Peyer's patch (tissue), 4 donors: ENCODE data around the gene KCNK5.

Experiments
- POLR2A ChIP-seq, 2 donors: fragments of 450-650 bp; IDR thresholded peaks; one replicate each; pipeline ENCODE4 v1.5.1; 2017; ENCODE audit warnings: antibody characterized with exemption in 2 of 2, mild to moderate bottlenecking in 2 of 2, moderate library complexity in 2 of 2
- TF ChIP-seq, protein P1 (sequence below), 6 experiments: fragments of 450-650 bp in 4 of 6; fragments of 200-600 bp in 2 of 6; sonication (generic) in 1 of 6; IDR thresholded peaks; one replicate each; pipeline ENCODE4 v1.5.1; 2017 to 2019; ENCODE audit warnings: antibody characterized with exemption in 6 of 6, mild to moderate bottlenecking in 3 of 6, moderate library complexity in 1 of 6

DNA sequence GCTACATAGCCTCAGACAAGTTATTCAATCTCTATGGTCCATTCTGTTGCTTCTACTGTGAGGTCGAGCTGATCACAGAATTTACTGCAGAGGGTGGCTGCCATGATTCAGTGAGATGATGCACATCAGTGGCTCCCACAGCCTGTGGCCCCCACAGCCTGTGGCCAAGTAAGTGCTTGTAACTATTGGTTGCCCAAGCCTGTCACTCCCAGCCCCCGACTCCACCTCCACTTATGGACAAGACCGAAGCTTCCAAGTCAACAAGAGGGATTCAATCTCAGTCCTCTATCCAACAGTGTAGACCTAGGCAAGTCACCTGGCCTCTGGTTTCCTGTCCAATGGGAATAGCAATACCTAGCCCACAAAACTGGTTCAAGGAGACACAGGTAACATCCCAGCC lies 8.2 kb downstream of the KCNK5 start:
- TF ChIP-seq, protein P1, sequence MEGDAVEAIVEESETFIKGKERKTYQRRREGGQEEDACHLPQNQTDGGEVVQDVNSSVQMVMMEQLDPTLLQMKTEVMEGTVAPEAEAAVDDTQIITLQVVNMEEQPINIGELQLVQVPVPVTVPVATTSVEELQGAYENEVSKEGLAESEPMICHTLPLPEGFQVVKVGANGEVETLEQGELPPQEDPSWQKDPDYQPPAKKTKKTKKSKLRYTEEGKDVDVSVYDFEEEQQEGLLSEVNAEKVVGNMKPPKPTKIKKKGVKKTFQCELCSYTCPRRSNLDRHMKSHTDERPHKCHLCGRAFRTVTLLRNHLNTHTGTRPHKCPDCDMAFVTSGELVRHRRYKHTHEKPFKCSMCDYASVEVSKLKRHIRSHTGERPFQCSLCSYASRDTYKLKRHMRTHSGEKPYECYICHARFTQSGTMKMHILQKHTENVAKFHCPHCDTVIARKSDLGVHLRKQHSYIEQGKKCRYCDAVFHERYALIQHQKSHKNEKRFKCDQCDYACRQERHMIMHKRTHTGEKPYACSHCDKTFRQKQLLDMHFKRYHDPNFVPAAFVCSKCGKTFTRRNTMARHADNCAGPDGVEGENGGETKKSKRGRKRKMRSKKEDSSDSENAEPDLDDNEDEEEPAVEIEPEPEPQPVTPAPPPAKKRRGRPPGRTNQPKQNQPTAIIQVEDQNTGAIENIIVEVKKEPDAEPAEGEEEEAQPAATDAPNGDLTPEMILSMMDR (IDR thresholded peaks at IDR 0.05): no peak
- TF ChIP-seq POLR2A (IDR thresholded peaks at IDR 0.05): no peak
